GM12891 (cell line): ENCODE measurements around the gene HDAC4.

Source experiments
- POLR2A ChIP-seq: IDR thresholded peaks from 2 replicates; pipeline ENCODE4 v1.6.1; 2011; ENCODE audit warnings: low read depth, low read length, control low read depth
- POLR2AphosphoS5 ChIP-seq: IDR thresholded peaks from 2 replicates; pipeline ENCODE4 v1.6.1; 2011; ENCODE audit warnings: low read depth, low read length, control low read depth
- SPI1 ChIP-seq: IDR thresholded peaks from 2 replicates; pipeline ENCODE4 v1.6.1; 2011; ENCODE audit warnings: low read depth, low read length, control low read depth
- TAF1 ChIP-seq: IDR thresholded peaks from 2 replicates; pipeline ENCODE4 v1.6.1; 2011; ENCODE audit warnings: low read depth, low read length, control low read depth

- TF ChIP-seq POLR2A (no peak), POLR2AphosphoS5 (no peak), TAF1 (no peak), SPI1 (no peak)
These were observed 348.9 kb downstream of the HDAC4 start for GRCh38 chr2:239051891-239052445.
